ENCODE results near the gene TGFBI.

TGFBI gene

DNA sequence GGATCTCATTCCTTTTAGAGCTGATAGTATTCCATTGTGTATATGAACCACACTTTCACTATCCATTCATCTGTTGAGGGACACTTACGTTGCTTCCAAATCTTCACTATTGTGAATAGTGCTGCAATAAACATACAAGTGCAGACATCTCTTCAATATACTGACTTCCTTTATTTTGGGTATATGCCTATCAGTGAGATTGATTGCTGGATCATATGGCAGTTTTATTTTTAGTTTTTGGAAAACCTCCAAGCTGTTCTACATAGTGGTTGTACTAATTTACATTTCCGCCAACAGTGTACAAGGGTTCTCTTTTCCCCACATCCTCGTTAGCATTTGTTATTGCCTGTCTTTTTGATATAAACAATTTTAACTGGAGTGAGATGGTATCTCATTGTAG, 40.2 kb upstream of the TGFBI start:
- TF ChIP-seq, protein P1, sequence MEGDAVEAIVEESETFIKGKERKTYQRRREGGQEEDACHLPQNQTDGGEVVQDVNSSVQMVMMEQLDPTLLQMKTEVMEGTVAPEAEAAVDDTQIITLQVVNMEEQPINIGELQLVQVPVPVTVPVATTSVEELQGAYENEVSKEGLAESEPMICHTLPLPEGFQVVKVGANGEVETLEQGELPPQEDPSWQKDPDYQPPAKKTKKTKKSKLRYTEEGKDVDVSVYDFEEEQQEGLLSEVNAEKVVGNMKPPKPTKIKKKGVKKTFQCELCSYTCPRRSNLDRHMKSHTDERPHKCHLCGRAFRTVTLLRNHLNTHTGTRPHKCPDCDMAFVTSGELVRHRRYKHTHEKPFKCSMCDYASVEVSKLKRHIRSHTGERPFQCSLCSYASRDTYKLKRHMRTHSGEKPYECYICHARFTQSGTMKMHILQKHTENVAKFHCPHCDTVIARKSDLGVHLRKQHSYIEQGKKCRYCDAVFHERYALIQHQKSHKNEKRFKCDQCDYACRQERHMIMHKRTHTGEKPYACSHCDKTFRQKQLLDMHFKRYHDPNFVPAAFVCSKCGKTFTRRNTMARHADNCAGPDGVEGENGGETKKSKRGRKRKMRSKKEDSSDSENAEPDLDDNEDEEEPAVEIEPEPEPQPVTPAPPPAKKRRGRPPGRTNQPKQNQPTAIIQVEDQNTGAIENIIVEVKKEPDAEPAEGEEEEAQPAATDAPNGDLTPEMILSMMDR (IDR thresholded peaks at IDR 0.05; ENCODE audit: low read depth, low read length) = no peak
- no peak for DNase-seq (ENCODE audit: extremely low read depth, low read depth)

DNA sequence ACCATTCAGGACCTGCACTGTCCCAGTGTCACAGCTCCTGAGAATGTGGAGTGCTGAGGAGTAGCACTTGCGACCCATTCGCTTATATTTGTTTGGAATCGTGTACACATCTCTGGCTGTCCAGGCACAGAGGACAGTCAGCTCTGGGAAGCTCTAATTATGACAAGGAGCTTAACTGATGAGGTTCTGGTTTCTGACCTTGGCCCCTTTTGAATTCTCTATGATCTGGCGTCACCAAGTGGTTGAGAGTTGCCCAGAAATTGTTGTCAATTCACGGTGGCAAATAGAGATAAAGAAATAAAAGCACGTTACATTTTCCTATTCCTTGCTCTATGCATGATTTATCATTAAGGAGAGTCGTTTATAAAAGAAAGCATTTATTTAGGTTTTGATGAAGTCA, 39.1 kb upstream of the TGFBI start:
- TF ChIP-seq, protein P1 (IDR thresholded peaks at IDR 0.05; ENCODE audit: low read depth, low read length) = no peak
- DNase-seq (ENCODE audit: extremely low read depth, low read depth) = no peak

DNA sequence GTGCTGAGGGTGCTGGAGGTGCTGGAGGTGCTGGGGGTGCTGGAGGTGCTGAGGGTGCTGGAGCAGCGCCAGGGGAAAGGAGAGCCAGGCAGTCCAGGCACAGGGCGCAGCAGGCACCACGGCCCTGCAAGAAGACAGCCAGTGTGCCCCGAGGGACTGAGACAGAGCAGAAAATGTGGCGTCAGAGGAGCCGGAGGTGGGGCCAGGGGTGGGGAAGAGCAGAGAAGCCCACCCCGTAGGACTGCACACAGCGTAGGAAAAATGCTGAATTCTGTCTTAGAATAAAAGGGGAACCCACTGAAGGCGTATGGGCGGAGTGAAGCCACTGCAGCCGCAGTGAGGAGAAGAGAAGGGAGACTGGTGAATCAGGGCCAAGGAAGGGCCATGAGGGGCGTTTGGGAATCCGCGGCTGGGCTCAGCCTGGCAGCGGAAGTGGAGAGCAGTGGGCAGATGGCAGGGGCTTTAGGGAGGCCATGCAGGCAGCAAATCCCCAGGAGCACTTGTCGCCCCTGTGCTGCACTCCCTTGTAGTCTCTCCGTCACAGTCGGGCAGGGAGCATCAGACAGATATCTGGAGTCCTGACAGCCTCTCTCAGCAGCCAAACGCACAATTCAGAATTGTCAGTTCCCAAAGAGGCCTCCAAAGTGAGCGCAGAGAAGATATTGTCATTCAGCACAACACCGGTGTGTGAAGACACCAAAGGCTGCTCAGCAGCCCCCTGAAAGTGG, 38.1 kb upstream of the TGFBI start:
- no peak for DNase-seq (ENCODE audit: extremely low read depth, low read depth)
- TF ChIP-seq, protein P1 (IDR thresholded peaks at IDR 0.05; ENCODE audit: low read depth, low read length) = no peak

DNA sequence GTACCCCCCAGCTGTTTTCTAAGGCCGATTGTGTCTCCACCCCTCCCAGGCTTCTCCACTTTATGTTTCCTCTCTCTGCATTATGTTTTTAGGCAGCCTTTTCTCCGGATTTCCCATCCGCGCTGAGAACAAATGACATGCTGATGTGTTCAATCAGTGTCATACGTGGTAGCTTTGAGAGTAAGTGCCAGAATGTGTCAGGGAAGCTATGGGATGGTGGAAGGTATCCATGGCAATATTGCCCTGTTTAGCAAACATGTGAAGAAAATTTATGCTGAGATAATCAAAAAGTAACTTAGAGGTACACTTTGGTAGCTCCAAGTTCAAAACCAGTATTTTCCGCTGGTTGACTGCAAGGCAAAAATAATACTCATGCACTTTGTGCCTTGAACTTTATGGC, 37.4 kb upstream of the TGFBI start:
- TF ChIP-seq, protein P1 (IDR thresholded peaks at IDR 0.05; ENCODE audit: low read depth, low read length) = no peak
- DNase-seq (ENCODE audit: extremely low read depth, low read depth) = no peak

DNA sequence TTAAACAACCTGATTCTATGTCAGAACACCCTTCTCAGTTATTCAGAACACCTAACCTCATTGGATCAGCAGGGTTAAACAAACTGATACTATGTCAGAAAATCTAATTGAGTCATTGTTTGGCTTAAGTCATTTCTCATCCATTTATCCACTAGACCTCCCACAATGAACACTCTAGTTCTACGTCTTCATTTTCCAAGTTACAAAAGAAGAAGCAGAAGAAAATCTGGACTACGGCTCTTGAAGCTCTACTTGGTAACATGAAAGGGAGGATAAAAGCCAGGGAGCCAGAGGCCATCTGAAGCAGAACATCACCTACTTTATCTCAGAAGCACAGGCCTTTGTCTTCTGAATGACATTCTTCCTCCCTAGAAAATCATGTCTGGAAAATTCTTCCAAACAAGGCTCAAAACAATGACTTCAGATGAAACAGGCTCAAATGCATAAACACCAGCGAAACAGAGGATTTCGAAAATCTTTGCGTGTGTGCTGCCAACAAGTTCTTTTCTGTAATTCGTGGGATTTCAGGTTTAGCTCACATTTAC, 35.4 kb upstream of the TGFBI start:
- no peak for DNase-seq (ENCODE audit: extremely low read depth, low read depth)
- TF ChIP-seq, protein P1 (IDR thresholded peaks at IDR 0.05; ENCODE audit: low read depth, low read length) = no peak

DNA sequence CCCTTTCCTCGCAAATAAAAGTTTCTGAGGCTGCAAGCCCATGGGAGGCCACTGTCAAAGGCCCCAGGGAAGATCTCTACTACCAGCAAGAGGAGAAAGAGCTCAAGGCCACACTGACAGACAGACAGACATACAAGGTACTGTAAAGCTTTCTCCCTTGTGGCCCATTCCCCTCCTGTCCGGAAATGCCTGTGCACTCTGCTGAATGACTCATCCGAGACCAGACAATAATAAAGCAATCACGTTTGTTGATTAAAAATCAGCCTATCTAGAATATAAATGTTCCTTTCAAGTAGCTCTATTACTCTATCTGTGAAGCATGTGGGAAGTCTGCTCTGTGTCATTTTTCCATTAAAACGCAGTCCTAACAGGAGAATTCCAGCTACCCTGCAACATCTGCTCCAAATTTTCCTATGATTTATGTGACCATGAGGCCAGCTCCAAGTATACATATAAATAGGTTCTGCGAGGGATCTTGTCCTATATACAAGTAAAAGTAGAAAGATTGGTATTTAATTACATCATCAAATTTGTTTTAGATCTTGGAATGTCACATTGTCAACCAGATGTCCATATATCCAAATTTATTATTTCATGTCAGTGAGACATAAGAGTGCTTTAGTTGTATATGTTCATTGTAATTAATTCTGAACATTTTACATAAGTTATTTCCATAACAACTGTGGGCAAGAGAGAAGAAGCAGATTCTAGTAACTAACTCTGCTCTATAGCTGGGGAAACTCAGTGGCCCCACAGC, 34.7 kb upstream of the TGFBI start:
- no peak for DNase-seq (ENCODE audit: extremely low read depth, low read depth)
- TF ChIP-seq, protein P1 (IDR thresholded peaks at IDR 0.05; ENCODE audit: low read depth, low read length) = no peak

DNA sequence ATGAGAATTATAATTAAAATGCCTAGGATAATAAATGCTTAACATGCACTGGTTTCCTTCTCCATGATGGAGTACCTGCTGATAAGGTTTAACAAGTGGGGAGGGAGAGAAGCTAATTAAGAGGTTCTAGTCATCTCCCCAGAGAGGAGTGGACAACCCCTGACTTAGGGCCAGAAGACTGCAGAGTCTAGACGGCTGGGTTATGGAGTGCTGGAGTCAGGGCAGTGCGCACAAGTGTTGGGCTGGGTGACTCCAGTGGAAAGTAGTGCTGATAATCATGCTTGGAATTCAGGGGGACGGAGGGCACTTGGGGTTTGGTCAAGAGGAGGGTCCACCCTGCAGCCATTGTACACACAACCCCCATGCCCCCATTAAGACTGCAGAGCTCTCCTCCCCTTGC, 32.8 kb upstream of the TGFBI start:
- TF ChIP-seq, protein P1 (IDR thresholded peaks at IDR 0.05; ENCODE audit: low read depth, low read length) = no peak
- DNase-seq (ENCODE audit: extremely low read depth, low read depth) = no peak
